Stimulated activated memory B cell treated with anti-CD40 and anti-IgM and Interleukin-4, amounts not matched to agents 10 μg/mL and 1 μg/mL and 100 μg/mL, for 72 hours (primary cell): ENCODE measurements around the gene NIM1K.
"Not testable (repeated sequence)": the region's sequence is repeated elsewhere in the genome, so short reads cannot be mapped to it uniquely, and the experiment has no call there.

Experiments used
- ATAC-seq: fragments of 150-1000 bp; cut with Tn5 transposase; 2 replicates; pipeline ENCODE4 v1.10.0; 2021
- H3K27ac Mint-ChIP-seq: one replicate; pipeline ENCODE4 v1.8.0; 2022; ENCODE audit warnings: mild to moderate bottlenecking, mixed read lengths
- H3K27me3 Mint-ChIP-seq: one replicate; pipeline ENCODE4 v1.8.0; 2022; ENCODE audit warnings: mixed read lengths
- H3K36me3 Mint-ChIP-seq: one replicate; pipeline ENCODE4 v1.8.0; 2022; ENCODE audit warnings: mixed read lengths
- H3K4me1 Mint-ChIP-seq: one replicate; pipeline ENCODE4 v1.8.0; 2022; ENCODE audit warnings: mixed read lengths
- H3K4me3 Mint-ChIP-seq: one replicate; pipeline ENCODE4 v1.8.0; 2022; ENCODE audit warnings: mild to moderate bottlenecking, moderate library complexity, mixed read lengths
- H3K9me3 Mint-ChIP-seq: one replicate; pipeline ENCODE4 v1.8.0; 2022; ENCODE audit warnings: mixed read lengths

The NIM1K gene

DNA sequence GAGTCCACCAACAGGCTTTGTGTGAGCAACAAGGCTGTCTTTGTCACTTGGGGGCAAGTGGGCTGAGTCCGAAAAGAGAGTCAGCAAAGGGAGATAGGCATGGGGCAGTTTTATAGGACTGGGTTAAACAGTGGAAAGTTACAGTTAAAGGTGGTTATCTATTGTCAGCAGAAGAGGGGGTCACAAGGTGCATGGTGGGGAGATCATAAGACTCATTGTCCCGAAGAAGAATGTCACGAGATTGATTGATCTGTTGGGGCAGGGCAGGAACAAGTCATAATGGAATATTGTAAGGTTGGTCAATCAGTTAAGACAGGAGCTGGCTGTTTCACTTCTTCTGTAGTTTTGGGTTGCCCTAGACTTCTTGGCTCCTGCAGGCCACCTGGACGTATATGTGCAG lies 128.8 kb downstream of the NIM1K start:
- no peaks in the 10 kb centered on the region for H3K4me1 Mint-ChIP-seq
- no peak for ATAC-seq
- no peaks in the 10 kb centered on the region for H3K36me3 Mint-ChIP-seq
- no peaks in the 10 kb centered on the region for H3K27me3 Mint-ChIP-seq
- H3K4me3 Mint-ChIP-seq, result no peak overlapping the region
- peaks cover 4% of the 10 kb centered on the region for H3K9me3 Mint-ChIP-seq
- H3K27ac Mint-ChIP-seq, result no peak overlapping the region

DNA sequence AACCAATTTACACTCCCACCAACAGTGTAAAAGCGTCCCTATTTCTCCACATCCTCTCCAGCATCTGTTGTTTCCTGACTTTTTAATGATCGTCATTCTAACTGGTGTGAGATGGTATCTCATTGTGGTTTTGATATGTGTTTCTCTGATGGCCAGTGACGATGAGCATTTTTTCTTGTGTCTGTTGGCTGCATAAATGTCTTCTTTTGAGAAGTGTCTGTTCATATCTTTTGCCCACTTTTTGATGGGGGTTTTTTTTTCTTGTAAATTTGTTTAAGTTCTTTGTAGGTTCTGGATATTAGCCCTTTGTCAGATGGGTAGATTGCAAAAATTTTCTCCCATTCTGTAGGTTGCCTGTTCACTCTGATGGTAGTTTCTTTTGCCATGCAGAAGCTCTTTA lies 131.5 kb downstream of the NIM1K start:
- ATAC-seq, H3K9me3 Mint-ChIP-seq, H3K27me3 Mint-ChIP-seq, H3K4me1 Mint-ChIP-seq, H3K27ac Mint-ChIP-seq, H3K36me3 Mint-ChIP-seq, H3K4me3 Mint-ChIP-seq: not testable (repeated sequence)

DNA sequence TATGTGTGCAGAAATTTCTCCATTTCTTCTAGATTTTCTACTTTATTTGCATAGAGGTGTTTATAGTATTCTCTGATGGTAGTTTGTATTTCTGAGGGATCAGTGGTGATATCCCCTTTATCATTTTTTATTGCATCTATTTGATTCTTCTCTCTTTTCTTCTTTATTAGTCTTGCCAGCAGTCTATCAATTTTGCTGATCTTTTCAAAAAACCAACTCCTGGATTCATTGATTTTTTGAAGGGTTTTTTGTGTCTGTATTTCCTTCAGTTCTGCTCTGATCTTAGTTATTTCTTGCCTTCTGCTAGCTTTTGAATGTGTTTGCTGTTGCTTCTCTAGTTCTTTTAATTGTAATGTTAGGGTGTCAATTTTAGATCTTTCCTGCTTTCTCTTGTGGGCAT lies 133.6 kb downstream of the NIM1K start:
- H3K4me1 Mint-ChIP-seq, H3K27me3 Mint-ChIP-seq, ATAC-seq, H3K27ac Mint-ChIP-seq, H3K9me3 Mint-ChIP-seq, H3K36me3 Mint-ChIP-seq, H3K4me3 Mint-ChIP-seq: not testable (repeated sequence)
